GM20000 (cell line): ENCODE results near the gene RBM18.

Source experiments
- DNase-seq: peaks from one replicate; pipeline ENCODE4 v3.0.0; 2012; ENCODE audit warnings: low spot score
- CTCF ChIP-seq: IDR thresholded peaks from 2 replicates; pipeline ENCODE4 v1.5.1; 2012; ENCODE audit warnings: mild to moderate bottlenecking, control low read depth; ENCODE audit errors: extremely low read depth, missing control alignments

Gene RBM18

GRCh38 chr9:122212473-122213004, 52.1 kb downstream of the RBM18 start:
- no peak for DNase-seq
- no peak for TF ChIP-seq CTCF

GRCh38 chr9:122209451-122209850, 55.2 kb downstream of the RBM18 start:
- TF ChIP-seq CTCF = no peak
- no peak for DNase-seq

- TF ChIP-seq CTCF = no peak
- DNase-seq = no peak
These were observed 57.5 kb downstream of the RBM18 start for GRCh38 chr9:122207096-122207495.

GRCh38 chr9:122206118-122207046, 58.3 kb downstream of the RBM18 start:
- TF ChIP-seq CTCF = no peak
- no peak for DNase-seq

GRCh38 chr9:122205176-122205575, 59.5 kb downstream of the RBM18 start:
- no peak for TF ChIP-seq CTCF
- DNase-seq = no peak

GRCh38 chr9:122204491-122204890, 60.1 kb downstream of the RBM18 start:
- DNase-seq = no peak
- no peak for TF ChIP-seq CTCF

- TF ChIP-seq CTCF = no peak
These were observed 60.6 kb downstream of the RBM18 start for GRCh38 chr9:122204055-122204454.

More at GRCh38 chr9:122204055-122204454, 60.6 kb downstream of the RBM18 start:
- DNase-seq = no peak
